ENCODE measurements around the gene FOXO3. TPM values are rescaled to one million over a fixed set of nuclear protein-coding genes. Genes with fewer than 3 reads are reported as not detected.

FOXO3 gene
- total RNA-seq, 2 experiments from 2014 or later, result 7.5 to 9.0 TPM

- no peak for ATAC-seq
- no peak overlapping the region for H3K4me3 Mint-ChIP-seq
- intact Hi-C loops (cut with micrococcal nuclease), result no loop called here
- no peaks in the 10 kb centered on the region for H3K9me3 Mint-ChIP-seq
- DNase-seq, result no peak
- no peak overlapping the region for H3K27ac Mint-ChIP-seq
- H3K36me3 Mint-ChIP-seq (ENCODE audit: low read depth), result peaks cover 5% of the 10 kb centered on the region
- TF ChIP-seq, protein P1, sequence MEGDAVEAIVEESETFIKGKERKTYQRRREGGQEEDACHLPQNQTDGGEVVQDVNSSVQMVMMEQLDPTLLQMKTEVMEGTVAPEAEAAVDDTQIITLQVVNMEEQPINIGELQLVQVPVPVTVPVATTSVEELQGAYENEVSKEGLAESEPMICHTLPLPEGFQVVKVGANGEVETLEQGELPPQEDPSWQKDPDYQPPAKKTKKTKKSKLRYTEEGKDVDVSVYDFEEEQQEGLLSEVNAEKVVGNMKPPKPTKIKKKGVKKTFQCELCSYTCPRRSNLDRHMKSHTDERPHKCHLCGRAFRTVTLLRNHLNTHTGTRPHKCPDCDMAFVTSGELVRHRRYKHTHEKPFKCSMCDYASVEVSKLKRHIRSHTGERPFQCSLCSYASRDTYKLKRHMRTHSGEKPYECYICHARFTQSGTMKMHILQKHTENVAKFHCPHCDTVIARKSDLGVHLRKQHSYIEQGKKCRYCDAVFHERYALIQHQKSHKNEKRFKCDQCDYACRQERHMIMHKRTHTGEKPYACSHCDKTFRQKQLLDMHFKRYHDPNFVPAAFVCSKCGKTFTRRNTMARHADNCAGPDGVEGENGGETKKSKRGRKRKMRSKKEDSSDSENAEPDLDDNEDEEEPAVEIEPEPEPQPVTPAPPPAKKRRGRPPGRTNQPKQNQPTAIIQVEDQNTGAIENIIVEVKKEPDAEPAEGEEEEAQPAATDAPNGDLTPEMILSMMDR (IDR thresholded peaks at IDR 0.05), result no peak
- ChIA-PET CTCF (interaction anchor here (0.6 to 0.8 kb wide), 2 partner anchors 254 to 720 kb away, joined by 3 read pairs; no protein-coding TSS in a partner anchor), POLR2A (interaction anchor here (0.9 kb wide), 1 partner anchor 23 kb away, joined by 3 read pairs; no protein-coding TSS in a partner anchor)
- peaks cover 51% of the 10 kb centered on the region for H3K4me1 Mint-ChIP-seq (ENCODE audit: low read depth)
- H3K27me3 Mint-ChIP-seq, result no peaks in the 10 kb centered on the region
Observed at GRCh38 chr6:108581932-108582475, 21.3 kb downstream of the FOXO3 start.

- Mint-ChIP-seq H3K27me3 (no peaks in the 10 kb centered on the region), H3K36me3 (ENCODE audit: low read depth) (peaks cover 5% of the 10 kb centered on the region), H3K9me3 (no peaks in the 10 kb centered on the region), H3K4me1 (ENCODE audit: low read depth) (peaks cover 51% of the 10 kb centered on the region), H3K4me3 (no peak overlapping the region), H3K27ac (no peak overlapping the region)
- ATAC-seq (no peak), DNase-seq (no peak)
- POLR2A ChIA-PET, result no interaction called here
- CTCF ChIA-PET, result interaction anchor here (0.6 kb wide), 1 partner anchor 719 kb away, joined by 3 read pairs; no protein-coding TSS in a partner anchor
- TF ChIP-seq, protein P1 (IDR thresholded peaks at IDR 0.05), result no peak
- intact Hi-C loops (cut with micrococcal nuclease), result no loop called here
Observed at GRCh38 chr6:108582618-108583017, 21.9 kb downstream of the FOXO3 start.

DNA sequence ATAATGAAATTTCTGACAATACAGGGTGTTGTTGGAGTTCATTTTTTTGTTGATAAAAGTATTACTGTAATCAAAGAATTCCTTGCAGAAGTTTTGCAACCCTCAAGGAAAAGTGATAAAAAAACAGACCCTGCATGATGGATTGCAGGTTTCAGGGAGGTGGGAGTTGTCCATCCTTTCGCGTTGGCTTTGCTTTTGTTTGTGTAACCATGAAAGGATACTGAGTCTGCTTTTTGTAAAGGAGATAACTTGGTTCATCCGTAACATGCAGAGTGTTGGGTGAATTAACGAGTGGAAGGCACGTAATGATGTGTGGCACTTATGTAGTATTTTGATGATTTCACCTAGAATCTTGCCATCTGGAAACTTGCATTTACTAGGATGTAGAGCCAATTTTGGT, 23.6 kb downstream of the FOXO3 start:
- TF ChIP-seq, protein P1 (IDR thresholded peaks at IDR 0.05), result no peak
- Mint-ChIP-seq H3K27ac (no peak overlapping the region), H3K36me3 (ENCODE audit: low read depth) (no peaks in the 10 kb centered on the region), H3K9me3 (no peaks in the 10 kb centered on the region), H3K27me3 (no peaks in the 10 kb centered on the region), H3K4me1 (ENCODE audit: low read depth) (peaks cover 60% of the 10 kb centered on the region), H3K4me3 (no peak overlapping the region)
- ChIA-PET POLR2A (no interaction called here), CTCF (interaction anchor here (0.5 kb wide), 1 partner anchor 209 kb away, joined by 3 read pairs; no protein-coding TSS in a partner anchor)
- ATAC-seq (no peak), DNase-seq (no peak)
- intact Hi-C loops (cut with micrococcal nuclease), result no loop called here

GRCh38 chr6:108585359-108585758, 24.6 kb downstream of the FOXO3 start:
- intact Hi-C loops (cut with micrococcal nuclease), result no loop called here
- ChIA-PET POLR2A (no interaction called here), CTCF (no interaction called here)
- H3K36me3 Mint-ChIP-seq (ENCODE audit: low read depth), result no peaks in the 10 kb centered on the region
- ATAC-seq (no peak), DNase-seq (no peak)
- H3K4me3 Mint-ChIP-seq, result no peak overlapping the region
- TF ChIP-seq, protein P1 (IDR thresholded peaks at IDR 0.05), result no peak
- no peaks in the 10 kb centered on the region for H3K9me3 Mint-ChIP-seq
- H3K27ac Mint-ChIP-seq, result no peak overlapping the region
- H3K27me3 Mint-ChIP-seq, result no peaks in the 10 kb centered on the region
- peaks cover 66% of the 10 kb centered on the region for H3K4me1 Mint-ChIP-seq (ENCODE audit: low read depth)

DNA sequence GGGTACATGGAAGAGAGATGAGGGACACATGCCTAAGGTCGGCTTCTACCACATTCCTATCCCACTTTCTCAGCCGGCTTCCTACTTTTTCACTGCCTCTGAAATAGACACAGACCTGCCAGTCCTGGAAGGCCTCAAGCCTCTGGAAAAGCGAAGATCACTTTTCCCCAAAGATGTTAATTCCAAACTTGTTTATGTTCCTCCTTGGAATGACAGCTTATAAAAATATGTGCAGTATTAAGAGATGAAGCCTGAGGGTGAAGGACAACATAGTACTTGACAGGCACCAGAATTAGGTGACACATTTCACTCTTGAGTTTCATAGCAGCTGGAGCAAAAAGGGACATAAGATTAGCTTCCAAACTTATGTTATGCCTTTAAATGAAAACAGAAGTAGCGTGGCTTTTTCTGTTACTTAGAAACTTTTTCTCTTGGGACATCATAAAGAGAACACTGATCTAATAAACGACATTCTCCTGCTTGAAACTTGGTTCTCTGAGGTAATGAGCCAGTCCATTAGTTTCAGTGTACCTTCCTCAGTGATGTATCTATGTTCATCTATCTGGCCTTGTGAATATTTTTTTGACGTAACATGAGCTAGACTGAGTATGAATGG, 25.3 kb downstream of the FOXO3 start:
- H3K27me3 Mint-ChIP-seq, result no peaks in the 10 kb centered on the region
- no peak for ATAC-seq
- no peaks in the 10 kb centered on the region for H3K9me3 Mint-ChIP-seq
- no peak overlapping the region for H3K27ac Mint-ChIP-seq
- CTCF ChIA-PET, result no interaction called here
- POLR2A ChIA-PET, result no interaction called here
- TF ChIP-seq, protein P1 (IDR thresholded peaks at IDR 0.05), result no peak
- intact Hi-C loops (cut with micrococcal nuclease), result no loop called here
- no peak for DNase-seq
- no peaks in the 10 kb centered on the region for H3K36me3 Mint-ChIP-seq (ENCODE audit: low read depth)
- peaks cover 63% of the 10 kb centered on the region for H3K4me1 Mint-ChIP-seq (ENCODE audit: low read depth)
- H3K4me3 Mint-ChIP-seq, result no peak overlapping the region

Measured in activated CD8-positive, alpha-beta T cell treated with anti-CD3 and anti-CD28 coated beads for 36 hours (primary cell).